Smooth muscle cell (in vitro differentiated cells): ENCODE data around the gene LAMC1. TPM values are rescaled to one million over a fixed set of nuclear protein-coding genes. Genes with fewer than 3 reads are reported as not detected.

Experiments used
- DNase-seq: peaks from one replicate; lab custom pipeline; 2025; ENCODE audit not compliant: unreplicated experiment; lab: John Stamatoyannopoulos, UW
- H2AFZ ChIP-seq: fragments of 200-600 bp; sonication (generic); 2 replicates; pipeline ENCODE4 v1.6.0; 2016; ENCODE audit warnings: antibody characterized with exemption, low read depth, mild to moderate bottlenecking
- H3F3A ChIP-seq: fragments of 200-600 bp; sonication (generic); 2 replicates; pipeline ENCODE4 v1.6.0; 2017; ENCODE audit warnings: antibody characterized with exemption, low read depth
- H3K27ac ChIP-seq: fragments of 200-600 bp; sonication (generic); 2 replicates; pipeline ENCODE4 v1.5.1; 2016; ENCODE audit warnings: low read depth, mild to moderate bottlenecking
- H3K27me3 ChIP-seq: fragments of 200-600 bp; sonication (generic); 2 replicates; pipeline ENCODE4 v1.6.1; 2016; ENCODE audit warnings: low read depth, mild to moderate bottlenecking
- H3K36me3 ChIP-seq: fragments of 200-600 bp; sonication (generic); 2 replicates; pipeline ENCODE4 v1.5.1; 2016; ENCODE audit warnings: low read depth
- H3K4me1 ChIP-seq: fragments of 200-600 bp; sonication (generic); 2 replicates; pipeline ENCODE4 v1.5.1; 2016; ENCODE audit warnings: low read depth
- H3K4me2 ChIP-seq: fragments of 200-600 bp; sonication (generic); 2 replicates; pipeline ENCODE4 v1.6.0; 2016; ENCODE audit warnings: mild to moderate bottlenecking
- H3K4me3 ChIP-seq: fragments of 200-600 bp; sonication (generic); 2 replicates; pipeline ENCODE4 v1.5.1; 2016; ENCODE audit warnings: mild to moderate bottlenecking
- H3K79me2 ChIP-seq: fragments of 200-600 bp; sonication (generic); 2 replicates; pipeline ENCODE4 v1.6.0; 2016; ENCODE audit warnings: low read depth, mild to moderate bottlenecking
- H3K9ac ChIP-seq: fragments of 200-600 bp; sonication (generic); 2 replicates; pipeline ENCODE4 v1.6.0; 2016; ENCODE audit warnings: low read depth
- H3K9me3 ChIP-seq: fragments of 200-600 bp; sonication (generic); replicated peaks from 2 replicates; pipeline ENCODE4 v1.5.1; 2016; ENCODE audit warnings: low read depth
- H4K20me1 ChIP-seq: fragments of 200-600 bp; sonication (generic); 2 replicates; pipeline ENCODE4 v1.6.0; 2016; ENCODE audit warnings: low read depth
- CTCF ChIP-seq: fragments of 200-600 bp; sonication (generic); IDR thresholded peaks from 2 replicates; pipeline ENCODE4 v1.5.1; 2017; ENCODE audit warnings: borderline replicate concordance, mild to moderate bottlenecking, antibody characterized with exemption; ENCODE audit not compliant: insufficient read depth, poor library complexity, severe bottlenecking
- WGBS: methylation state at CpG from one replicate; pipeline ENCODE4 v1.1.7; 2016; ENCODE audit warnings: low lambda C conversion rate; 5-methylcytosine and 5-hydroxymethylcytosine counted together
- polyA plus RNA-seq: library from polyadenylated mRNA; unstranded; fragments of >200 nt; fragmentation: Nextera tagmentation; extraction: Ambion mirVana; gene quantifications from 2 replicates; pipeline ENCODE4 v1.2.1, GENCODE V29; 2016
- total RNA-seq: library from RNA; depleted of rRNA; stranded (reverse); fragments of >200 nt; gene quantifications from 2 replicates; pipeline ENCODE4 v1.2.3, GENCODE V29; 2014

LAMC1 gene
- total and polyA plus RNA-seq, 2 experiments from 2014 or later, result 64.9 to 137 TPM

DNA sequence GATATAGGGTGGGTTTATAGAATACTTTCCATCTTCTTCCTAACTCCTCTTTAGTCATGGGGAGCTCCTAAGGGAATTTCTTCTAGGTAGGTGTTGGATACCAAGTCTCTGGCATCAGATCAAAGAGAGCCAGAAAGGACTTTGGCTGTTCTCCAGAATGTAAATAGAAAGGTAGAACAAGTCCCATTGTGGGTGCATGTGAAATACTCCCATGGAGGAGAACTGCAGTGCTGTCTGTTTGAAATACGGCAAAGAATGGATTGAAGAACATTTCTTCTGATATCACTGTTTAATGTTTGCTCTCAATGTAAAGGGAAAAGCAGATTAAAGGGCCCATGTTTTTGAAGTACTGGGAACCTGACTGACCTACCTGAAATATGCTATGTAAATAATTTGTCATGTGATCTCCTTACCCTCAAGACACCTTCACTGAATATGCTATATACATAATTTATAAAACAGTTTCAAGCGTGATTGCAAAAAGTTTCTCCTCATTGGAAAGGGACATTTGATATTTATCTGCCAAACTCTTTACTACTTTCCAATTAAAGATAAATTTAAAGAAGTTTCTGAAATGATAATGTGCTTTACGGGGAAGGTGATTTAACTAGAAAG lies 65.9 kb downstream of the LAMC1 start:
- DNase-seq, result no peak
- Histone ChIP-seq H3K9me3 (no peaks in the 10 kb centered on the region), H3K4me3 (no peak overlapping the region), H3K4me2 (no peak overlapping the region), H4K20me1 (peaks cover 48% of the 10 kb centered on the region), H3K9ac (no peak overlapping the region), H3K36me3 (no peaks in the 10 kb centered on the region), H3K4me1 (peaks cover 38% of the 10 kb centered on the region), H2AFZ (no peak overlapping the region), H3K27ac (peak overlapping the region; percentile 64), H3F3A (peaks cover 21% of the 10 kb centered on the region), H3K79me2 (peaks cover 83% of the 10 kb centered on the region), H3K27me3 (no peaks in the 10 kb centered on the region)
- WGBS, result 94% methylated on average over 3 of the region's 3 CpGs
- TF ChIP-seq CTCF, result no peak

GRCh38 chr1:183090391-183091006 lies 67.3 kb downstream of the LAMC1 start:
- H3K4me2 ChIP-seq, result peak overlapping the region; percentile 63
- TF ChIP-seq CTCF, result no peak
- no peaks in the 10 kb centered on the region for H3K9me3 ChIP-seq
- H3K36me3 ChIP-seq, result no peaks in the 10 kb centered on the region
- no peak for DNase-seq
- H3F3A ChIP-seq, result peaks cover 25% of the 10 kb centered on the region
- H3K4me3 ChIP-seq, result no peak overlapping the region
- 32% methylated on average over 5 of the region's 5 CpGs for whole genome bisulfite sequencing
- peaks cover 77% of the 10 kb centered on the region for H3K79me2 ChIP-seq
- H3K4me1 ChIP-seq, result peaks cover 38% of the 10 kb centered on the region
- H3K27me3 ChIP-seq, result no peaks in the 10 kb centered on the region
- no peak overlapping the region for H2AFZ ChIP-seq
- peak overlapping the region; percentile 64 for H3K27ac ChIP-seq
- no peak overlapping the region for H3K9ac ChIP-seq
- H4K20me1 ChIP-seq, result peaks cover 46% of the 10 kb centered on the region

DNA sequence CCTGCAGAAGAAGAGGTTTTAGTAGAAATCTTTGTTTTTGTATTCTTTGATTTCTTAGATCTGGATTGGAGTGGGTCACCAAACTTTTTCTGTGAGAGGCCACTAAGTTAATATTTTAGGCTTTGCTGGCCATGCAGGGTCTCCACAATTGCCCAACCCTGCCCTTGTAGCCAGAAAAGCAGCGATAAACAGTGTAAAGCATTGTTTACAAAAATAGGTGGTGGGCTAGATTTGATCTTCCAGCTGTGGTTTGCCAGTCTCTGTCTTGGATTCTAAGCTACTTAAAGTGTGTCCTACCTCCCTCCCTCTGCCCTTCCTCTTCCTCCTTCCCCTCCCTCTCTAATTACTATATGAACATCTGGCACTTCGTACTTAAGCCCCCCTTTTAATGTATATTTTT lies 68.0 kb downstream of the LAMC1 start:
- H2AFZ ChIP-seq, result no peak overlapping the region
- H3K36me3 ChIP-seq, result no peaks in the 10 kb centered on the region
- no peak for TF ChIP-seq CTCF
- H3K27me3 ChIP-seq, result no peaks in the 10 kb centered on the region
- peaks cover 44% of the 10 kb centered on the region for H4K20me1 ChIP-seq
- DNase-seq, result no peak
- H3K4me1 ChIP-seq, result peaks cover 38% of the 10 kb centered on the region
- no peaks in the 10 kb centered on the region for H3K9me3 ChIP-seq
- peak overlapping the region; percentile 64 for H3K27ac ChIP-seq
- peaks cover 25% of the 10 kb centered on the region for H3F3A ChIP-seq
- H3K4me2 ChIP-seq, result peak overlapping the region; percentile 63
- peaks cover 77% of the 10 kb centered on the region for H3K79me2 ChIP-seq
- WGBS, result 24% methylated on average over 2 of the region's 2 CpGs
- H3K4me3 ChIP-seq, result no peak overlapping the region
- no peak overlapping the region for H3K9ac ChIP-seq
